ENCODE measurements around the gene PPL.
"Not testable (repeated sequence)": the region's sequence is repeated elsewhere in the genome, so short reads cannot be mapped to it uniquely, and the experiment has no call there.

The PPL gene

DNA sequence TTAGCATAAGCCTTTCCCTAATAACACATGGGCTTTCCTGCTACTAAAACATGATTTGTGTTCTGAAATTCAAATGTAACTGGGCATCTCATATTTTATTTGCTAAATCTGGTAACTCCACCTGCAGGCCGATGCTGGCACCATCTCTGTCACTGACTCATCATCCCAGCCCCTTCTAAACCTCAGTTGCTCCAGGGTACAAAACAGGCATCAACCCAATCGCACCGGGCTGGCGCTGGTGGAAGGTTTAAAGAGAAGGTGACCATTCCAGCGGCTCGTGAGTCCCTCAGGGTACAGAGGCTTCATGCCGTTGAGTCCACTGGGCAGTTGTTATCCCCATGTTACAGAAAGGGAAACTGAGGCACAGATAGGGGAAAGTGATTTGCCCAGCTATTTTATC lies 27.1 kb downstream of the PPL start:
- FAIRE-seq = no peak

- FAIRE-seq = no peak
Observed at GRCh38 chr16:4908854-4909401, 28.0 kb downstream of the PPL start.

- no peak for FAIRE-seq
Observed at GRCh38 chr16:4904942-4905615, 31.9 kb downstream of the PPL start.

GRCh38 chr16:4904108-4904941 lies 32.6 kb downstream of the PPL start:
- no peak for FAIRE-seq

GRCh38 chr16:4902038-4902437 lies 34.9 kb downstream of the PPL start:
- no peak for FAIRE-seq

DNA sequence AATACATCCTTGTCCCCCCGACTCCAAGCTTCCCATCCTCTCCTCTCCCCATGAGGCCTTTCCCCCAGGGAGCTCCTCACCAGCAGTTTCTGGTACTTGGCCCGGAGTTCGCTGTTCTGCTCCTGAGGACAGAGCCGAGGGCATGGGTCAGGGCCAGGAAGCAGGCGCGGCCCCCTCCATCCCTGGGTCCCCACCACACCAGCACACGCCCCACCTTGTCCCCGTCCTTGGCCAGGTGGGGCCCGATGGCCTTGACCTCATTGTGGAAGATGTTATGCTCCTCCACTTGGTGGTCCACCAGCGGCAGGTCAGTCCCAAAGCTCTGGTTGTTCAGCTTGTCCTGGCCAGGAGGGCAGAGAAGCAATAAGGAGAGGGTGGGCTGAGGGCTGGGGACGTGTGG lies 36.2 kb downstream of the PPL start:
- FAIRE-seq = no peak

GRCh38 chr16:4900036-4900435 lies 36.9 kb downstream of the PPL start:
- no peak for FAIRE-seq

GRCh38 chr16:4899474-4899846 lies 37.5 kb downstream of the PPL start:
- no peak for FAIRE-seq

GRCh38 chr16:4898811-4899473 lies 38.0 kb downstream of the PPL start:
- FAIRE-seq = no peak

GRCh38 chr16:4897328-4897727 lies 39.6 kb downstream of the PPL start:
- FAIRE-seq = no peak

- not testable (repeated sequence) for FAIRE-seq
Observed at GRCh38 chr16:4896761-4897160, 40.2 kb downstream of the PPL start.

DNA sequence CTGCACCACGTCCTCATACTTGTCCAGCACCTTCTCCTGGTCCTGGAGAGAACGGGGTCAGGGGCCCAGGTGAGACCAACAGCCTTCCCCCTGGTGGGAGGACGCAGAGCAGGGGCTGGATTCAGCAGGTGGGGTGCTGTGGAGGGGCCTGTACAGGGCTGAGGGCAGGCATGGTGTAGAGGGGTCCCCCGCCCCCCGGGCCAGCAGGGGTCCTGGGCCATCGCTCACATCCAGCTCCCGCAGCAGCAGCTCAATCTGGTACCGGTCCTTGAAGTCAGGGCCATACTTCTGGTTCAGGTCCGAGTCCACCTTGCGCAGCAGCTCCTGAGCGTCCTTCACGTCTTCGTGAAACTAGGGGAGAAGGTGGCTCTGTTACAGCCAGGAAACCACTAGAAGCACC lies 41.6 kb downstream of the PPL start:
- FAIRE-seq = no peak

DNA sequence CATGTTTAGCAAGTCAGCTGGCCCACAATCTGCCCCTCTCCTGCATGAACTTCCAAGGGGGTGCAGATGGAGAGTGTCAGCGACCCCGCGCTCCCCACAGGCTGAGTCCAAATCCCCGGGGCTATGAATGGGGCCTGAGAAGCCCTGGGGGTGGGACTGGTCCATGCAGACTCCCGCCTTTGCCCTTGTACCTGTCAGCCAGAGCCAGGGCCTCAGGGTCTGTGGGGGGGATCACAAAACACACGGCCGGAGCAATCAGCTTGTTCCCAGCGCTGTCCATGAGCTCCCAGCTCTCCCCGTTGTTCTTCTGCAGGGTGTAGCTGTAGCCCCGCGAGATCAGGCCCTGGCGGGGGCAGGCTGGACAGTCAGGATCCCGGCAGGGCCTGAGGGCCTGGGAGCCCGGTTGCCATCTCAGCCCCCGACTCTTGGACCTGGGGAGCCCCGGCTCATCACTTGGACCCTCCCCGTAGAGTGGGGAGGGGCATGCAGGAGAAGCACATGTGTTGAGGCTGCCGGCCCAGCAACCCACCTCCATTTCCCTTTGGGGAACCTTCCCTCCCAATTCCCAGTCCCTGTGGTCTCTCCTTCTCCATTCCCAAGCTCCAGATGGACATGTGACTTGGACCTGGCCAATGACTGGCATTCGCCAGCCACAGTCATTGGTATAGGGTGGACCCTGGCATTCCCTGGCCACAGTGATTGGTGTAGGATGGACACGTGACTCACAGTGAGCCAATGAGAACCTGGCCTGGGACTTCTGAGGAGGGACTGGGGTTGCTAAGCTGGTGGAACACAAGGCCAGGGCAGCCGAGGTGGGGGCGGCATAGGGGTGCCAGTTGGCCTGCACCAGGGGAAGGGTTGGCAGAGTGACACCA lies 42.4 kb downstream of the PPL start:
- no peak for FAIRE-seq

- FAIRE-seq = no peak
Observed at GRCh38 chr16:4893103-4893862, 43.7 kb downstream of the PPL start.

DNA sequence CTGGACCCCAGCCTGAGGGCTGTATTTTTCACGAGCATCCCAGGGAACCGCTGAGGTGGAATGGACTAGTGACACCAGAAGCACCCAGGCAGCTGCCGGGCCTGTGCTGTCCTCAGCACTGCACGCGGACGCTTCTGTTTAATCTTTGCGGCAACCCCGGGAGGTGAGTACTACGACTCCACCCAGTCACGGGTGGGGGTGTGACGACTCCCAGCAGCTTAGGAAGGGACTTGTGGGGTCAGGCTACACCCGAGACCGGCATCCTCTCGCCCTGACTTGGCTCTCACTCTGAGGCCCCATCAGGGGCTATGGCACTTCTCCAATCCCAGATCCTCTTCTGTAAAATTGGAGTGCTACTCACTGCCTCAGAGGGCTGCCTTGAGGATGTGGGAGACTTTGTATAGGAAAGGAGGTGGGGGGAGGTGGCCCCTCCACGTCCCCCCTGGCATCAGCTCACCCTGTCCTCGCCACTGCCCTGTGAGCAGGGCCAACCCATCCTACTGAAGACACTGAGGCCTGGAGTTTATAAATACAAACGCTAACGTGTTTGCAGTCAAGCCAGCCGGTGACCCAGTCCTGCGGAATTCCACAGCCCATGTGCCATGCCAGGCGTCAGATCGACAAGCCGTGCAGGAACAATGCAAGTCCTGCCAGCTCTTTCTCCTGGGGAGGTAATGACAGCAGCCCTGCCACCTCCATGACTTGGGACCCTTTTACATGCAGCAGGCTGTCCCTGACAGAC lies 44.4 kb downstream of the PPL start:
- no peak for FAIRE-seq

GRCh38 chr16:4891886-4892216 lies 45.1 kb downstream of the PPL start:
- no peak for FAIRE-seq

GRCh38 chr16:4891097-4891885 lies 45.7 kb downstream of the PPL start:
- FAIRE-seq = no peak

DNA sequence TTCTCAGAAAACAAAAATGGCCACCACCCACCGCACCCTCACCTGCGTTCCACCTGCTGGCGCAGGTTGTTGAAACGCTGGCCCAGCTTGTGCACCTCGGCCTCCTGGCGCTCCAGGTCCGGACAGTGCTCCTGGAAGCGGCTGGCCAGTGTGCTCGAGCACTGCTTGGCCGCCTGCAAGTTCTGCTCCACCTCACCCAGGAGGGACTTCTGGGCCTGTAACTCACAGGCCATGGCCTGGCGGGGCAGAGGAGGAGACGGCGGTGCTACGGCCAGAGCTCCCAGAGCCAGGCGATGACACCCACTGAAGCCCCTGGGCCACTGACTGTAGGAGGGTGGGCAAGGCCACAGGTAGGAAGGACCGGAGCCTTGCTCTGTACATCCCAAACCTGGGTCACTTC lies 46.3 kb downstream of the PPL start:
- no peak for FAIRE-seq

GRCh38 chr16:4890026-4890425 lies 46.9 kb downstream of the PPL start:
- FAIRE-seq = no peak

DNA sequence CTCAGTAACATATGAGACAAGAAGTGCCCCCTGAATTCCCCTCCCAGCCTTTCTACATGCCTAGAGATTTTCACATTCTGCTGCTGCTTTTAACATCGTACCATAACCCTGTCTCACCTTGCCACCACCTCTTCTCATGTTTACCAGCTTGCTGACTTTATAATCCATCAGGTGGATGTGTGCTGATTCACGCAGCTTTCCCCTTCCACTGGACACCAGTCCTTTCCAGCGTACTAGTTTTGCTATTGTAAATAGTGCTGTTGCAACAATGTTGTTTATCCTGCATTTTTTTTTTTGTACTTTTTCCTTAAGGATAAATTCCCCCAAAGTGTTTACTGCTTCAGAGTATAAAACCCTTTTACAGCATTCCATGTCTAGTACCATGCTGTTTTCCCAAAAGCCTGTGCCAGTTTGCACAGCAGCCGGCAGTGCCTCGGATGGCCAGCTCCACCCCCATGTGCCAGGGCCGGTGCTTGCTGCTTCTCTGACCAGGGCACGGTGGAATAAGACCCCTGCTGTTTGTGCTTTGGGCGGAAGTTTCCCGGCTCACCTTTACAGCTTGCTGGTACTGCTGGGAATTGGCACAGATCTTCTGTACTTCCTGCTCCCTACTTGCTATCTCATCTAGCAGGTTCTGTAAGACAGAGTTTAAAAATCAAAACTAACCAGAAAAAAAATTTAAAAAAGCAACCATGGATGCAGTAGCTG lies 48.4 kb downstream of the PPL start:
- no peak for FAIRE-seq

Data from G401.6 (cell line).